Liver (tissue), 9 donors: ENCODE results near the gene MEDAG. TPM values are rescaled to one million over a fixed set of nuclear protein-coding genes. Genes with fewer than 3 reads are reported as not detected.

ENCODE experiments used
- DNase-seq: peaks from one replicate; pipeline ENCODE4 v3.0.0-alpha.2; 2017; ENCODE audit warnings: low spot score
- H3K27ac ChIP-seq, 2 donors: one replicate each; pipeline ENCODE4 v1.7.0; 2013; ENCODE audit warnings: inconsistent platforms in 2 of 2, low read length in 2 of 2, control low read depth in 1 of 2, low read depth in 1 of 2, mild to moderate bottlenecking in 1 of 2
- H3K27me3 ChIP-seq, 4 donors: one replicate each; pipeline versions ENCODE4 v1.6.1 to v1.7.0; 2013; ENCODE audit warnings: low read length in 3 of 4, inconsistent platforms in 1 of 4, mild to moderate bottlenecking in 1 of 4, moderate library complexity in 1 of 4; ENCODE audit not compliant: control insufficient read depth in 4 of 4, insufficient read depth in 4 of 4
- H3K36me3 ChIP-seq, 4 donors: one replicate each; pipeline versions ENCODE4 v1.6.1 to v1.7.0; 2013; ENCODE audit warnings: low read length in 3 of 4, mild to moderate bottlenecking in 3 of 4, low read depth in 1 of 4, moderate library complexity in 1 of 4; ENCODE audit not compliant: control insufficient read depth in 4 of 4, insufficient read depth in 3 of 4
- H3K4me1 ChIP-seq, 4 donors: one replicate each; pipeline versions ENCODE4 v1.6.1 to v1.7.0; 2013; ENCODE audit warnings: low read length in 3 of 4, mild to moderate bottlenecking in 3 of 4, moderate library complexity in 1 of 4; ENCODE audit not compliant: control insufficient read depth in 4 of 4, insufficient read depth in 4 of 4
- H3K4me3 ChIP-seq, 3 donors: one replicate each; pipeline versions ENCODE4 v1.6.1 to v1.7.0; 2013; ENCODE audit warnings: low read length in 3 of 3, control low read depth in 1 of 3, low read depth in 1 of 3, mild to moderate bottlenecking in 1 of 3
- H3K9ac ChIP-seq, 2 donors: one replicate each; pipeline ENCODE4 v1.7.0; 2013; ENCODE audit warnings: low read length in 2 of 2, mild to moderate bottlenecking in 2 of 2, moderate library complexity in 2 of 2, control low read depth in 1 of 2, low read depth in 1 of 2
- H3K9me3 ChIP-seq, 4 donors: one replicate each; pipeline versions ENCODE4 v1.6.1 to v1.7.0; 2013; ENCODE audit warnings: low read length in 3 of 4; ENCODE audit not compliant: control insufficient read depth in 4 of 4
- EGR1 ChIP-seq, 2 donors: IDR thresholded peaks; 2 replicates each; pipeline ENCODE4 v1.6.1; 2016 to 2018; ENCODE audit warnings: antibody characterized with exemption in 2 of 2, low read depth in 2 of 2
- FOXA1 ChIP-seq: IDR thresholded peaks from 2 replicates; pipeline ENCODE4 v1.6.1; 2016; ENCODE audit warnings: antibody characterized with exemption
- FOXA2 ChIP-seq: IDR thresholded peaks from 2 replicates; pipeline ENCODE4 v1.6.1; 2016; ENCODE audit warnings: antibody characterized with exemption
- GABPA ChIP-seq, 2 donors: IDR thresholded peaks in 1 of 2; conservative IDR thresholded peaks in 1 of 2; 2 replicates each; pipeline ENCODE4 v1.6.1; 2016; ENCODE audit warnings: antibody characterized with exemption in 2 of 2, mild to moderate bottlenecking in 1 of 2, moderate library complexity in 1 of 2
- HNF4G ChIP-seq: IDR thresholded peaks from 2 replicates; pipeline ENCODE4 v1.6.1; 2016; ENCODE audit warnings: antibody characterized with exemption
- MAX ChIP-seq: IDR thresholded peaks from 2 replicates; pipeline ENCODE4 v1.6.1; 2016; ENCODE audit warnings: antibody characterized with exemption
- NR2F2 ChIP-seq: IDR thresholded peaks from 2 replicates; pipeline ENCODE4 v1.6.1; 2016; ENCODE audit warnings: antibody characterized with exemption
- RAD21 ChIP-seq, 2 donors: IDR thresholded peaks; 2 replicates each; pipeline ENCODE4 v1.6.1; 2016; ENCODE audit warnings: antibody characterized with exemption in 2 of 2, mild to moderate bottlenecking in 2 of 2
- REST ChIP-seq: IDR thresholded peaks from 2 replicates; pipeline ENCODE4 v1.6.1; 2016; ENCODE audit warnings: antibody characterized with exemption, mild to moderate bottlenecking
- SP1 ChIP-seq: IDR thresholded peaks from 2 replicates; pipeline ENCODE4 v1.6.1; 2018; ENCODE audit warnings: antibody characterized with exemption, mild to moderate bottlenecking
- ZBTB33 ChIP-seq: IDR thresholded peaks from 2 replicates; pipeline ENCODE4 v1.6.1; 2016; ENCODE audit warnings: antibody characterized with exemption
- WGBS: extraction: QIAGEN DNeasy Blood & Tissue Kit; methylation state at CpG from one replicate; pipeline ENCODE4 v1.1.7; 2013; 5-methylcytosine and 5-hydroxymethylcytosine counted together
- polyA plus RNA-seq, 2 donors: library from polyadenylated mRNA; stranded (reverse) in 1 of 2; unstranded in 1 of 2; fragments of 200-250 nt in 1 of 2; fragments of >200 nt in 1 of 2; fragmentation: Nextera tagmentation in 1 of 2; extraction: Ambion mirVana in 1 of 2; gene quantifications; one replicate each; pipeline versions ENCODE4 v1.2.1 to v1.2.3, GENCODE V29; 2013 to 2015
- total RNA-seq, 2 donors: library from RNA; depleted of rRNA; stranded (reverse); fragments of >200 nt; gene quantifications; one replicate each; pipeline ENCODE4 v1.2.3, GENCODE V29; 2014
- TF ChIP-seq, protein P1 (sequence below): IDR thresholded peaks from 2 replicates; pipeline ENCODE4 v1.6.1; 2016; ENCODE audit warnings: antibody characterized with exemption
- TF ChIP-seq, protein P2 (sequence below): fragments of 150-350 bp; IDR thresholded peaks from 2 replicates; pipeline ENCODE4 v1.5.1; 2017; ENCODE audit warnings: improper control_type of control experiment, low read depth, low read length; ENCODE audit not compliant: missing input control
- donor health status: healthy.
- donor health status: healthy.
- donor health status: healthy.
- donor health status: healthy.
- donor health status: healthy.

MEDAG gene
- total and polyA plus RNA-seq, 4 donors = 0.05 to 0.50 (median 0.27) TPM

GRCh38 chr13:30870049-30870884 lies 35.8 kb upstream of the MEDAG start:
- Histone ChIP-seq H3K36me3 (no peaks in the 10 kb centered on the region), H3K9me3 (no peaks in the 10 kb centered on the region), H3K27me3 (no peaks in the 10 kb centered on the region), H3K4me1 (peaks cover 0 to 2% (median 0%) of the 10 kb centered on the region in 4 donors), H3K27ac (no peak overlapping the region), H3K9ac (no peak overlapping the region), H3K4me3 (no peak overlapping the region)
- DNase-seq = peak; percentile 74
- 77% methylated on average over 9 of the region's 9 CpGs for whole genome bisulfite sequencing
- TF ChIP-seq SP1 (peak; percentile 4), NR2F2 (peak; percentile 21), MAX (no peak)
- TF ChIP-seq, protein P1, sequence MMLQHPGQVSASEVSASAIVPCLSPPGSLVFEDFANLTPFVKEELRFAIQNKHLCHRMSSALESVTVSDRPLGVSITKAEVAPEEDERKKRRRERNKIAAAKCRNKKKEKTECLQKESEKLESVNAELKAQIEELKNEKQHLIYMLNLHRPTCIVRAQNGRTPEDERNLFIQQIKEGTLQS = no peak

- no peak for TF ChIP-seq MAX
- TF ChIP-seq FOXA1 = no peak
- no peak for TF ChIP-seq GABPA (IDR thresholded peaks at IDR 0.05 in 1 of 2, conservative IDR thresholded peaks at IDR 0.05 in 1 of 2)
- no peak for TF ChIP-seq HNF4G
- no peak for TF ChIP-seq FOXA2
- no peak for TF ChIP-seq ZBTB33
- no peak for TF ChIP-seq EGR1 (IDR thresholded peaks at IDR 0.05; ENCODE audit: low read depth in 2 of 2)
- H3K27me3 ChIP-seq = no peaks in the 10 kb centered on the region
- 95% methylated on average over 24 of the region's 24 CpGs for WGBS
- no peaks in the 10 kb centered on the region for H3K4me1 ChIP-seq
- no peak overlapping the region for H3K27ac ChIP-seq
- no peaks in the 10 kb centered on the region for H3K36me3 ChIP-seq
- no peak for DNase-seq
- no peaks in the 10 kb centered on the region for H3K9me3 ChIP-seq
- no peak overlapping the region for H3K4me3 ChIP-seq
- H3K9ac ChIP-seq = no peak overlapping the region
Observed at GRCh38 chr13:30870916-30871587, 35.0 kb upstream of the MEDAG start.

- no peak overlapping the region for H3K4me3 ChIP-seq
- H3K9me3 ChIP-seq = no peaks in the 10 kb centered on the region
- H3K9ac ChIP-seq = no peak overlapping the region
- no peaks in the 10 kb centered on the region for H3K36me3 ChIP-seq
- H3K27ac ChIP-seq = no peak overlapping the region
- H3K4me1 ChIP-seq = no peaks in the 10 kb centered on the region
- no peak for DNase-seq
- H3K27me3 ChIP-seq = no peaks in the 10 kb centered on the region
- WGBS = 93% methylated on average over 17 of the region's 17 CpGs
- TF ChIP-seq, protein P2, sequence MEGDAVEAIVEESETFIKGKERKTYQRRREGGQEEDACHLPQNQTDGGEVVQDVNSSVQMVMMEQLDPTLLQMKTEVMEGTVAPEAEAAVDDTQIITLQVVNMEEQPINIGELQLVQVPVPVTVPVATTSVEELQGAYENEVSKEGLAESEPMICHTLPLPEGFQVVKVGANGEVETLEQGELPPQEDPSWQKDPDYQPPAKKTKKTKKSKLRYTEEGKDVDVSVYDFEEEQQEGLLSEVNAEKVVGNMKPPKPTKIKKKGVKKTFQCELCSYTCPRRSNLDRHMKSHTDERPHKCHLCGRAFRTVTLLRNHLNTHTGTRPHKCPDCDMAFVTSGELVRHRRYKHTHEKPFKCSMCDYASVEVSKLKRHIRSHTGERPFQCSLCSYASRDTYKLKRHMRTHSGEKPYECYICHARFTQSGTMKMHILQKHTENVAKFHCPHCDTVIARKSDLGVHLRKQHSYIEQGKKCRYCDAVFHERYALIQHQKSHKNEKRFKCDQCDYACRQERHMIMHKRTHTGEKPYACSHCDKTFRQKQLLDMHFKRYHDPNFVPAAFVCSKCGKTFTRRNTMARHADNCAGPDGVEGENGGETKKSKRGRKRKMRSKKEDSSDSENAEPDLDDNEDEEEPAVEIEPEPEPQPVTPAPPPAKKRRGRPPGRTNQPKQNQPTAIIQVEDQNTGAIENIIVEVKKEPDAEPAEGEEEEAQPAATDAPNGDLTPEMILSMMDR = no peak
- TF ChIP-seq FOXA1 (no peak), REST (no peak), ZBTB33 (no peak), FOXA2 (no peak), HNF4G (no peak), NR2F2 (no peak), RAD21 (IDR thresholded peaks at IDR 0.05) (no peak), SP1 (no peak)
Observed at GRCh38 chr13:30871588-30872275, 34.3 kb upstream of the MEDAG start.
